Activated T-helper 9 cell treated with anti-CD3 and anti-CD28 coated beads, Interleukin-2, amount 50 U/mL, for 16 hours (primary cell): ENCODE measurements around the gene EXPH5.

Source experiments
- DNase-seq: peaks from one replicate; pipeline ENCODE4 v3.0.0-alpha.2; 2020; ENCODE audit warnings: low read depth

Gene EXPH5

DNA sequence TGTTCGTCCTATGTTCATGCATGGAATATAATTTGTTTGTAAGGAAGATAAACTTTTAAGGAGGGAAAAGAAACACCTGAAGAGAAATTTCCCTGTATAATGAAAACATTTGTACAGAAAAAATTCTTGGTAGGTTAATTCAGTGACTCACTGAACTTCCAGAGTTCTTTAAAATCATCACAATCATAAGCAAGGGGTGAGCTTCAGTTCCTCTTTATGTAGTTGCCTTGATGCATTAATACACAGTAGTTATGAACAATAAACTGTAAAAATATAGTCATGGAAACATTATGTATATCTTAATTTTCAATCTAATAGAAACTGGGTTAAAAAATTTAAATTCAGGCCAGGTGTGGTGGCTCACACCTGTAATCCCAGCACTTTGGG is 125.1 kb downstream of the EXPH5 start:
- no peak for DNase-seq

- peak; percentile 90 for DNase-seq
Observed at GRCh38 chr11:108467091-108467823, 126.3 kb downstream of the EXPH5 start, which contains the start of gene C11orf65. TSS of gene C11orf65 (minus strand) at chr11:108467529. CDS start at chr11:108461559, 5,970 bp downstream.

GRCh38 chr11:108466405-108466804 is 127.2 kb downstream of the EXPH5 start:
- DNase-seq, result no peak
